ENCODE data around the gene SUPT5H. TPM values are rescaled to one million over a fixed set of nuclear protein-coding genes. Genes with fewer than 3 reads are reported as not detected.

Gene SUPT5H
- total RNA-seq, 1 experiment from 2014 or later, result 158 TPM

DNA sequence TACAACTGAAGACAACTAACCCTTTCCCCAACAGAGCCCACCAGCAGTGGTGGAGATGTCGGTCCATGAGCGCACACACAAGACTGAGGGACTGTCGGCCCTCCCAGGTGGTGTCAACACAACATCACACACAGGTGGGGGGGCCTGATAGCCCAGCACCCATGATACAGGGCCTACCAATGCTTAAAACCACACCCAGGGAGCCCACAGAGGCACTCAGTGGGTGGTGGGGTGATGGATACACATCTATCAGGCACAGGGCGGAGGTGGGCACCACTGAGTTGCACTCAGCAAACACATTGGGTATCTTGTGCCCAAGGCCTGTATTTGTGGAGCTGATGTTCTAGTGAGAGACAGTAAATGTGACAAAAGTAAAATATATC, 45.7 kb upstream of the SUPT5H start:
- intact Hi-C loops (cut with micrococcal nuclease; ENCODE audit: unreplicated experiment), result no loop called here
- no peak for DNase-seq
- H3K4me1 Mint-ChIP-seq (ENCODE audit: low read depth, unreplicated experiment), result peaks cover 66% of the 10 kb centered on the region
- CTCF ChIA-PET, result no interaction called here
- H3K27me3 Mint-ChIP-seq (ENCODE audit: unreplicated experiment), result no peaks in the 10 kb centered on the region
- TF ChIP-seq CTCF (IDR thresholded peaks at IDR 0.05; ENCODE audit: unreplicated experiment), result no peak
- H3K9me3 Mint-ChIP-seq (ENCODE audit: low read depth, unreplicated experiment), result no peaks in the 10 kb centered on the region
- H3K4me3 Mint-ChIP-seq (ENCODE audit: low read depth, unreplicated experiment), result no peak overlapping the region
- peaks cover 86% of the 10 kb centered on the region for H3K36me3 Mint-ChIP-seq (ENCODE audit: insufficient read depth, unreplicated experiment)
- peak overlapping the region; percentile 63 for H3K27ac Mint-ChIP-seq (ENCODE audit: unreplicated experiment)
- BruUV-seq (replicated peaks), result no TSS peak

GRCh38 chr19:39400061-39400460, 45.3 kb upstream of the SUPT5H start:
- H3K9me3 Mint-ChIP-seq (ENCODE audit: low read depth, unreplicated experiment), result no peaks in the 10 kb centered on the region
- no peaks in the 10 kb centered on the region for H3K27me3 Mint-ChIP-seq (ENCODE audit: unreplicated experiment)
- no peak for DNase-seq
- no peak overlapping the region for H3K4me3 Mint-ChIP-seq (ENCODE audit: low read depth, unreplicated experiment)
- peaks cover 86% of the 10 kb centered on the region for H3K36me3 Mint-ChIP-seq (ENCODE audit: insufficient read depth, unreplicated experiment)
- BruUV-seq (replicated peaks), result no TSS peak
- intact Hi-C loops (cut with micrococcal nuclease; ENCODE audit: unreplicated experiment), result no loop called here
- H3K27ac Mint-ChIP-seq (ENCODE audit: unreplicated experiment), result peak overlapping the region; percentile 63
- peaks cover 66% of the 10 kb centered on the region for H3K4me1 Mint-ChIP-seq (ENCODE audit: low read depth, unreplicated experiment)
- no peak for TF ChIP-seq CTCF (IDR thresholded peaks at IDR 0.05; ENCODE audit: unreplicated experiment)
- CTCF ChIA-PET, result no interaction called here

DNA sequence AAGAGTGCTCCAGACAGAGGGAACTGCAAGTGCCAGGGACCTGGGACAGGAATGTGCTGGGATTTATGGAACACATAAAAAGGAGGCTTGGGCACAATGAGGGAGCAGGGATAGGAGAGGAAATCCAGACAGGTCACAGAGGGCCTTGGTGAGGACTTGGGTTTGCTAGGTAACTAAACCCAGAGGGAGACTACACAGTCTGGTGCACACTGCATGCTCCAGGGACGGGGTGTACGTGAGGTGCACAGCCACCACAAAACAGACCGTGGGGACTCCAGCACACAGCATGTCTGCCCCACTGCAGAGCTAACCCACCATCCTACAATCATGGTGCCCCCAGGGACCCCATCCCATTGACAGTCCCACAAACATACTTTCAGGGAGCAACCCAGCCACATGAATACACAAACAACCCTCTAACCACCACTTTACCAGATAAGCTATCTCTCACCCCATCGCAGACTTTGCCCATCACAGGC, 44.3 kb upstream of the SUPT5H start:
- peak overlapping the region; percentile 94 for H3K27ac Mint-ChIP-seq (ENCODE audit: unreplicated experiment)
- BruUV-seq (replicated peaks), result TSS peak; percentile 3
- no peaks in the 10 kb centered on the region for H3K9me3 Mint-ChIP-seq (ENCODE audit: low read depth, unreplicated experiment)
- peaks cover 86% of the 10 kb centered on the region for H3K36me3 Mint-ChIP-seq (ENCODE audit: insufficient read depth, unreplicated experiment)
- no peak for TF ChIP-seq CTCF (IDR thresholded peaks at IDR 0.05; ENCODE audit: unreplicated experiment)
- intact Hi-C loops (cut with micrococcal nuclease; ENCODE audit: unreplicated experiment), result no loop called here
- peaks cover 69% of the 10 kb centered on the region for H3K4me1 Mint-ChIP-seq (ENCODE audit: low read depth, unreplicated experiment)
- H3K27me3 Mint-ChIP-seq (ENCODE audit: unreplicated experiment), result no peaks in the 10 kb centered on the region
- CTCF ChIA-PET, result interaction anchor here (0.6 to 2.2 kb wide), 4 partner anchors 11 to 393 kb away, joined by 3 to 10 read pairs (median 4); partner anchors contain the start of genes PLEKHG2 and RPS16
- DNase-seq, result no peak
- peak overlapping the region; percentile 73 for H3K4me3 Mint-ChIP-seq (ENCODE audit: low read depth, unreplicated experiment)

GRCh38 chr19:39401549-39402345, 43.6 kb upstream of the SUPT5H start:
- H3K27me3 Mint-ChIP-seq (ENCODE audit: unreplicated experiment), result no peaks in the 10 kb centered on the region
- H3K4me3 Mint-ChIP-seq (ENCODE audit: low read depth, unreplicated experiment), result peak overlapping the region; percentile 73
- peak overlapping the region; percentile 94 for H3K27ac Mint-ChIP-seq (ENCODE audit: unreplicated experiment)
- no peak for TF ChIP-seq CTCF (IDR thresholded peaks at IDR 0.05; ENCODE audit: unreplicated experiment)
- DNase-seq, result peak; percentile 56
- intact Hi-C loops (cut with micrococcal nuclease; ENCODE audit: unreplicated experiment), result no loop called here
- no TSS peak for BruUV-seq (replicated peaks)
- no peaks in the 10 kb centered on the region for H3K9me3 Mint-ChIP-seq (ENCODE audit: low read depth, unreplicated experiment)
- peaks cover 75% of the 10 kb centered on the region for H3K4me1 Mint-ChIP-seq (ENCODE audit: low read depth, unreplicated experiment)
- H3K36me3 Mint-ChIP-seq (ENCODE audit: insufficient read depth, unreplicated experiment), result peaks cover 90% of the 10 kb centered on the region
- CTCF ChIA-PET, result interaction anchor here (0.6 to 2.2 kb wide), 4 partner anchors 10 to 392 kb away, joined by 3 to 10 read pairs (median 4); partner anchors contain the start of genes PLEKHG2 and RPS16
